K562 (cell line): Measurements from ENCODE around the gene PRKCE. TPM values are rescaled to one million over a fixed set of nuclear protein-coding genes. Genes with fewer than 3 reads are reported as not detected.

Experiments
- ATAC-seq: fragments of 200-7000 bp; cut with Tn5 transposase; 3 replicates; pipeline ENCODE4 v1.9.1; 2020; ENCODE audit warnings: moderate library complexity
- BruUV-seq: library from RNA; stranded (reverse); fragments of 400-500 nt; replicated peaks from 2 replicates; lab custom pipeline; 2021; lab: Mats Ljungman, UMichigan
- CTCF ChIA-PET: fragments of 300-600 bp; formaldehyde crosslinking; extraction: SDS; loops from one replicate; lab custom pipeline; 2021; ENCODE audit warnings: low intra/inter-chr PET ratio; lab: Yijun Ruan, JAX
- POLR2A ChIA-PET: fragments of 300-600, 350-650 bp; sonication (Branson Sonifier 250); formaldehyde crosslinking; extraction: SDS; loops from one replicate; lab custom pipeline; 2021; ENCODE audit warnings: antibody characterized with exemption, inconsistent platforms; lab: Yijun Ruan, JAX
- DNase-seq, 4 experiments: peaks; one replicate each; pipeline versions ENCODE4 v3.0.0 to v3.0.0-alpha.2; 2011 to 2018; ENCODE audit warnings: low spot score in 3 of 4, mixed read lengths in 3 of 4; ENCODE audit errors: extremely low read depth in 1 of 4
- FAIRE-seq: peaks from 2 replicates; lab custom pipeline; 2011; peaks lifted over from hg19 to GRCh38; lab: Jason Lieb, UNC
- H2AFZ ChIP-seq: 2 replicates; pipeline ENCODE4 v1.6.0; 2011; ENCODE audit warnings: low read depth, low read length, control low read depth, inconsistent platforms
- H3K27ac ChIP-seq: fragments of 200-600 bp; 3 replicates; pipeline ENCODE4 v1.8.0; 2011; ENCODE audit warnings: low read depth, mild to moderate bottlenecking, control low read depth, inconsistent platforms, low read length, moderate library complexity, mixed read lengths; ENCODE audit errors: extremely low read depth
- H3K27me3 ChIP-seq, 2 experiments: fragments of 300-600 bp in 1 of 2; 2 replicates in 1 of 2; 3 replicates in 1 of 2; pipeline versions ENCODE4 v1.6.0 to v1.8.0; 2011; ENCODE audit warnings: inconsistent platforms in 2 of 2, low read length in 2 of 2, mild to moderate bottlenecking in 1 of 2, mixed read lengths in 1 of 2, moderate library complexity in 1 of 2; ENCODE audit not compliant: control insufficient read depth in 2 of 2, insufficient read depth in 2 of 2
- H3K36me3 ChIP-seq: fragments of 300-600 bp; 3 replicates; pipeline ENCODE4 v1.8.0; 2011; ENCODE audit warnings: mild to moderate bottlenecking, low read length, inconsistent platforms; ENCODE audit not compliant: control insufficient read depth, insufficient read depth
- H3K4me1 ChIP-seq, 2 experiments: fragments of 200-600 bp in 1 of 2; replicated peaks in 1 of 2; 2 replicates in 1 of 2; 3 replicates in 1 of 2; pipeline versions ENCODE4 v1.5.1 to v1.8.0; 2011; ENCODE audit warnings: inconsistent platforms in 2 of 2, low read length in 2 of 2, mild to moderate bottlenecking in 1 of 2, mixed read lengths in 1 of 2, moderate library complexity in 1 of 2; ENCODE audit not compliant: control insufficient read depth in 2 of 2, insufficient read depth in 2 of 2
- H3K4me2 ChIP-seq: 2 replicates; pipeline ENCODE4 v1.6.1; 2011; ENCODE audit warnings: low read length, control low read depth, inconsistent platforms, mixed read lengths; ENCODE audit not compliant: insufficient read depth
- H3K4me3 ChIP-seq: fragments of 200-600 bp; sonication (generic), shearing (Covaris generic); 2 replicates; pipeline ENCODE4 v1.5.1; 2016; ENCODE audit warnings: control low read depth, inconsistent platforms
- H3K79me2 ChIP-seq: fragments of 200-600 bp; 3 replicates; pipeline ENCODE4 v1.8.0; 2011; ENCODE audit warnings: low read length, inconsistent platforms; ENCODE audit not compliant: control insufficient read depth, insufficient read depth
- H3K9ac ChIP-seq, 2 experiments: 2 replicates each; pipeline versions ENCODE4 v1.6.0 to v1.6.1; 2011; ENCODE audit warnings: low read depth in 2 of 2, low read length in 2 of 2, control low read depth in 1 of 2, inconsistent platforms in 1 of 2, mild to moderate bottlenecking in 1 of 2, mixed read lengths in 1 of 2; ENCODE audit not compliant: insufficient read depth in 1 of 2
- H3K9me1 ChIP-seq: one replicate; pipeline ENCODE4 v1.6.0; 2011; ENCODE audit warnings: inconsistent platforms, mild to moderate bottlenecking, low read length, moderate library complexity; ENCODE audit not compliant: control insufficient read depth, insufficient read depth
- H3K9me3 ChIP-seq: replicated peaks from 2 replicates; pipeline ENCODE4 v1.5.1; 2011; ENCODE audit warnings: low read depth, low read length, inconsistent platforms; ENCODE audit not compliant: control insufficient read depth, insufficient read depth
- H4K20me1 ChIP-seq: replicated peaks from 2 replicates; pipeline ENCODE4 v1.6.1; 2011; ENCODE audit warnings: low read length, inconsistent platforms, mixed read lengths; ENCODE audit not compliant: control insufficient read depth, insufficient read depth
- ATF1 ChIP-seq, 2 experiments: fragments of 450-650 bp in 1 of 2; IDR thresholded peaks; 2 replicates each; pipeline ENCODE4 v1.6.1; 2016; ENCODE audit warnings: missing compliant biosample characterization in 1 of 2, missing genetic modification characterization in 1 of 2
- CBX8 ChIP-seq: fragments of 200-600 bp; sonication (generic); IDR thresholded peaks from 2 replicates; pipeline ENCODE4 v1.6.1; 2012; ENCODE audit warnings: borderline replicate concordance, mixed run types, low read depth, mild to moderate bottlenecking, moderate library complexity, mixed read lengths, low read length, control low read depth, inconsistent platforms; ENCODE audit not compliant: poor library complexity, severe bottlenecking; ENCODE audit errors: extremely low read depth
- CHD4 ChIP-seq: fragments of 200-600 bp; sonication (generic); IDR thresholded peaks from 3 replicates; pipeline ENCODE4 v1.6.1; 2012; ENCODE audit warnings: low read depth, mild to moderate bottlenecking, mixed read lengths, low read length, inconsistent platforms; ENCODE audit not compliant: insufficient read depth, insufficient replicate concordance, poor library complexity, severe bottlenecking
- FOS ChIP-seq: IDR thresholded peaks from 3 replicates; pipeline ENCODE4 v1.6.1; 2011; ENCODE audit not compliant: insufficient read length; ENCODE audit errors: extremely low read depth
- GTF2B ChIP-seq: IDR thresholded peaks from 2 replicates; pipeline ENCODE4 v1.6.1; 2011; ENCODE audit not compliant: insufficient read length; ENCODE audit errors: extremely low read depth
- ILF3 ChIP-seq: fragments of 450-650 bp; IDR thresholded peaks from 2 replicates; pipeline ENCODE4 v1.6.1; 2018; ENCODE audit warnings: antibody characterized with exemption, mild to moderate bottlenecking, moderate library complexity, borderline replicate concordance
- MAFK ChIP-seq: IDR thresholded peaks from 2 replicates; pipeline ENCODE4 v1.6.1; 2011; ENCODE audit warnings: low read length, improper control_type of control experiment
- NR0B1 ChIP-seq: fragments of 450-650 bp; IDR thresholded peaks from one replicate; pipeline ENCODE4 v1.6.1; 2018; ENCODE audit warnings: mild to moderate bottlenecking, moderate library complexity; ENCODE audit not compliant: partially characterized antibody
- RBM22 ChIP-seq: fragments of 200-400 bp; formaldehyde crosslinking; IDR thresholded peaks from 2 replicates; pipeline ENCODE4 v1.6.1; 2018; ENCODE audit warnings: low read length, low read depth; ENCODE audit not compliant: poor library complexity, severe bottlenecking
- SNRNP70 ChIP-seq: fragments of 200-400 bp; formaldehyde crosslinking; optimal IDR thresholded peaks from 2 replicates; pipeline ENCODE3; 2017; ENCODE audit warnings: low read depth, low read length
- THRA ChIP-seq: fragments of 450-650 bp; IDR thresholded peaks from 2 replicates; pipeline ENCODE4 v1.6.1; 2017; ENCODE audit warnings: mild to moderate bottlenecking, moderate library complexity
- ZFP36 ChIP-seq: fragments of 150-350 bp; IDR thresholded peaks from 2 replicates; pipeline ENCODE4 v1.6.1; 2018; ENCODE audit warnings: low read length, low read depth; ENCODE audit not compliant: partially characterized antibody
- ZNF146 ChIP-seq: IDR thresholded peaks from one replicate; pipeline ENCODE4 v1.6.1; 2018; ENCODE audit warnings: missing compliant biosample characterization; ENCODE audit not compliant: unreplicated experiment
- ZNF57 ChIP-seq: fragments of 450-650 bp; formaldehyde crosslinking; IDR thresholded peaks from 2 replicates; pipeline ENCODE4 v1.4.0; 2020; ENCODE audit warnings: mild to moderate bottlenecking, moderate library complexity
- ZNF644 ChIP-seq: fragments of 200-800 bp; sonication (Bioruptor generic); IDR thresholded peaks from 2 replicates; pipeline ENCODE4 v1.6.1; 2016; ENCODE audit warnings: low read depth, missing genetic modification characterization, missing compliant biosample characterization
- ZNF655 ChIP-seq: fragments of 250-450 bp; sonication (Bioruptor Pico); IDR thresholded peaks from 2 replicates; pipeline ENCODE4 v1.5.0; 2021
- WGBS: fragments of 100-300 bp; shearing (Covaris generic); methylation state at CpG from one replicate; pipeline ENCODE4 v1.1.6; 2016; ENCODE audit warnings: low coverage, mixed read lengths; ENCODE audit not compliant: insufficient coverage; ENCODE audit errors: missing lambda C conversion rate; 5-methylcytosine and 5-hydroxymethylcytosine counted together
- in situ Hi-C: fragments of 300-500 bp; cut with MboI; formaldehyde crosslinking; loops from 4 replicates; pipeline ENCODE4 v1.15.0; 2018; ENCODE audit warnings: inconsistent platforms, mixed read lengths
- intact Hi-C: fragments of 100-400 bp; cut with micrococcal nuclease; formaldehyde crosslinking; loops from 2 replicates; pipeline ENCODE4 v1.14.2; 2022
- polyA plus RNA-seq, 8 experiments: library from polyadenylated mRNA; depleted of rRNA in 4 of 8; stranded (reverse) in 5 of 8; unstranded in 3 of 8; fragments of >200 nt; fragmentation: Nextera tagmentation in 2 of 8; fragmentation: Illumina TruSeq in 1 of 8; extraction: Ambion mirVana in 2 of 8; extraction: Trizol in 1 of 8; gene quantifications; 2 replicates each; pipeline versions ENCODE4 v1.2.1 to v1.2.3, GENCODE V29; 2011 to 2014; ENCODE audit warnings: inconsistent platforms in 1 of 8, missing spikeins in 1 of 8
- total RNA-seq, 7 experiments: library from RNA; depleted of rRNA in 6 of 7; stranded (reverse); fragments of >200 nt in 6 of 7; fragmentation: Illumina TruSeq in 2 of 7; extraction: Trizol in 2 of 7; gene quantifications; 2 replicates each; pipeline versions ENCODE4 v1.2.1 to v1.2.3, GENCODE V29; 2011 to 2021; ENCODE audit warnings: low replicate concordance in 1 of 7

PRKCE gene
- total and polyA plus RNA-seq, 9 of the 15 experiments (the other 6 are each of a cell fraction or from before 2014, with no cell fraction given) = 0.06 to 1.0 (median 0.22) TPM; not detected in 1

GRCh38 chr2:45839508-45840251 is 188.2 kb downstream of the PRKCE start:
- H3K27ac ChIP-seq = no peak overlapping the region
- BruUV-seq = no TSS peak
- POLR2A ChIA-PET = interaction anchor here (1.0 kb wide), 1 partner anchor 9 kb away, joined by 4 read pairs; no protein-coding TSS in a partner anchor
- peaks cover 18 to 46% of the 10 kb centered on the region in 2 experiments; a peak in 4 of 5 replicates for H3K27me3 ChIP-seq
- 1% methylated on average over 14 of the region's 14 CpGs for WGBS
- no peak overlapping the region for H3K4me2 ChIP-seq
- ATAC-seq (no peak), FAIRE-seq (no peak), DNase-seq (no peak)
- no peak overlapping the region for H3K9ac ChIP-seq
- no peak overlapping the region for H2AFZ ChIP-seq
- H3K9me3 ChIP-seq = no peaks in the 10 kb centered on the region
- H3K9me1 ChIP-seq = no peaks in the 10 kb centered on the region
- intact Hi-C loops (loop anchor here (10.0 kb wide), 1 partner anchor 195 kb away; no protein-coding TSS in a partner anchor), in situ Hi-C loops (no loop called here)
- H3K4me1 ChIP-seq = peaks cover 0 to 3% of the 10 kb centered on the region in 2 experiments; a peak in 1 of 5 replicates
- no peaks in the 10 kb centered on the region for H3K36me3 ChIP-seq
- no peaks in the 10 kb centered on the region for H3K79me2 ChIP-seq
- CTCF ChIA-PET = no interaction called here
- H4K20me1 ChIP-seq = no peaks in the 10 kb centered on the region
- H3K4me3 ChIP-seq = no peak overlapping the region
- TF ChIP-seq SNRNP70 (no peak), ZFP36 (no peak), ILF3 (no peak), GTF2B (no peak), FOS (no peak), CBX8 (no peak), CHD4 (no peak), ZNF57 (CRISPR knock-in tag) (no peak), ATF1 (CRISPR knock-in tag; IDR thresholded peaks at IDR 0.05) (no peak), ATF1 (tag; IDR thresholded peaks at IDR 0.05) (no peak), THRA (no peak), ZNF644 (no peak), NR0B1 (no peak), MAFK (no peak), RBM22 (no peak), ZNF146 (no peak), ZNF655 (CRISPR knock-in tag) (no peak)
